GM12878 (cell line): ENCODE measurements around the gene PALLD. TPM values are rescaled to one million over a fixed set of nuclear protein-coding genes. Genes with fewer than 3 reads are reported as not detected.
A peak's percentile ranks its signal among the peaks of the same experiment; 100 is the strongest.

Experiments
- ATAC-seq: fragments of 200-7000 bp; cut with Tn5 transposase; 3 replicates; pipeline ENCODE4 v1.9.1; 2020; ENCODE audit warnings: mild to moderate bottlenecking, moderate library complexity
- BruUV-seq: library from RNA; stranded (reverse); fragments of 400-500 nt; replicated peaks from 2 replicates; lab custom pipeline; 2021; lab: Mats Ljungman, UMichigan
- CTCF ChIA-PET: fragments of 300-600 bp; sonication (Branson Sonifier 250); formaldehyde crosslinking; extraction: SDS; loops from one replicate; lab custom pipeline; 2021; ENCODE audit warnings: inconsistent platforms; lab: Yijun Ruan, JAX
- POLR2A ChIA-PET: fragments of 350-600 bp; formaldehyde crosslinking; extraction: SDS; loops from one replicate; lab custom pipeline; 2021; ENCODE audit warnings: inconsistent platforms; lab: Charles Lee
- RAD21 ChIA-PET: fragments of 300-600 bp; sonication (Branson Sonifier 250); formaldehyde crosslinking; loops from one replicate; lab custom pipeline; 2023; ENCODE audit warnings: antibody characterized with exemption; ENCODE audit not compliant: unreplicated experiment; lab: Charles Lee
- SMC1A ChIA-PET: fragments of 300-600 bp; sonication (Branson Sonifier 250); formaldehyde crosslinking; loops from one replicate; lab custom pipeline; 2023; ENCODE audit not compliant: unreplicated experiment, uncharacterized antibody; lab: Charles Lee
- DNase-seq: peaks from one replicate; pipeline ENCODE4 v3.0.0-alpha.2; 2011; ENCODE audit warnings: low read depth, low spot score
- FAIRE-seq: peaks from 3 replicates; lab custom pipeline; 2011; peaks lifted over from hg19 to GRCh38; lab: Jason Lieb, UNC
- H2AFZ ChIP-seq: 2 replicates; pipeline ENCODE4 v1.6.0; 2011; ENCODE audit warnings: low read depth, low read length, control low read depth; ENCODE audit not compliant: control insufficient read depth
- H3K27ac ChIP-seq: 2 replicates; pipeline ENCODE4 v1.5.1; 2011; ENCODE audit warnings: control low read depth; ENCODE audit not compliant: control insufficient read depth, insufficient read depth
- H3K27me3 ChIP-seq, 2 experiments: replicated peaks in 1 of 2; 2 replicates each; pipeline versions ENCODE4 v1.6.0 to v1.6.1; 2011; ENCODE audit warnings: low read length in 1 of 2; ENCODE audit not compliant: control insufficient read depth in 2 of 2, insufficient read depth in 2 of 2
- H3K36me3 ChIP-seq, 2 experiments: 2 replicates each; pipeline ENCODE4 v1.5.1; 2011; ENCODE audit warnings: low read length in 1 of 2; ENCODE audit not compliant: control insufficient read depth in 2 of 2, insufficient read depth in 2 of 2
- H3K4me1 ChIP-seq: 2 replicates; pipeline ENCODE4 v1.6.1; 2011; ENCODE audit warnings: mild to moderate bottlenecking, low read length, moderate library complexity, mixed read lengths; ENCODE audit not compliant: control insufficient read depth, insufficient read depth
- H3K4me2 ChIP-seq: 2 replicates; pipeline ENCODE4 v1.6.0; 2011; ENCODE audit warnings: control low read depth; ENCODE audit not compliant: control insufficient read depth, insufficient read depth
- H3K4me3 ChIP-seq: fragments of 200-600 bp; sonication (generic); 2 replicates; pipeline ENCODE4 v1.5.1; 2016
- H3K79me2 ChIP-seq: 2 replicates; pipeline ENCODE4 v1.6.0; 2011; ENCODE audit warnings: low read length; ENCODE audit not compliant: control insufficient read depth, insufficient read depth
- H3K9ac ChIP-seq: 2 replicates; pipeline ENCODE4 v1.8.0; 2011; ENCODE audit warnings: low read length, control low read depth, mixed read lengths; ENCODE audit not compliant: control insufficient read depth, insufficient read depth
- H3K9me3 ChIP-seq: replicated peaks from 3 replicates; pipeline ENCODE4 v1.5.1; 2011; ENCODE audit warnings: mild to moderate bottlenecking, low read length; ENCODE audit not compliant: control insufficient read depth, insufficient read depth
- H4K20me1 ChIP-seq: 2 replicates; pipeline ENCODE4 v1.6.0; 2011; ENCODE audit not compliant: control insufficient read depth, insufficient read depth
- CHD1 ChIP-seq: IDR thresholded peaks from 2 replicates; pipeline ENCODE4 v1.6.1; 2012; ENCODE audit warnings: low read depth, low read length, improper control_type of control experiment
- CREB1 ChIP-seq: IDR thresholded peaks from 2 replicates; pipeline ENCODE4 v1.6.1; 2012; ENCODE audit warnings: low read depth, mild to moderate bottlenecking, inconsistent platforms
- NFYA ChIP-seq: IDR thresholded peaks from 2 replicates; pipeline ENCODE4 v1.6.1; 2011; ENCODE audit warnings: low read depth, mild to moderate bottlenecking, low read length, improper control_type of control experiment, borderline replicate concordance
- ZBTB4 ChIP-seq: fragments of 450-650 bp; formaldehyde crosslinking; IDR thresholded peaks from 2 replicates; pipeline ENCODE4 v1.4.0; 2022; ENCODE audit warnings: mild to moderate bottlenecking, moderate library complexity
- WGBS: methylation state at CpG from one replicate; pipeline ENCODE4 v1.1.6; 2016; ENCODE audit warnings: low lambda C conversion rate; ENCODE audit not compliant: insufficient replicate concordance, insufficient coverage; ENCODE audit errors: missing lambda C conversion rate; 5-methylcytosine and 5-hydroxymethylcytosine counted together
- in situ Hi-C: fragments of 300-500 bp; cut with MboI; formaldehyde crosslinking; loops from 9 replicates; pipeline ENCODE4 v1.14.3; 2018; ENCODE audit warnings: mixed read lengths
- intact Hi-C: fragments of 100-400 bp; cut with micrococcal nuclease; formaldehyde crosslinking; loops from one replicate; pipeline ENCODE4 v1.14.2; 2022; ENCODE audit not compliant: unreplicated experiment
- polyA plus RNA-seq, 11 experiments: library from polyadenylated mRNA; depleted of rRNA in 4 of 11; unstranded in 6 of 11; stranded (reverse) in 5 of 11; fragments of >200 nt; fragmentation: Nextera tagmentation in 4 of 11; fragmentation: Illumina TruSeq in 1 of 11; extraction: Ambion mirVana in 4 of 11; extraction: Trizol in 1 of 11; gene quantifications; 1 replicate in 1 of 11; 2 replicates in 10 of 11; pipeline versions ENCODE4 v1.2.1 to v1.2.3, GENCODE V29; 2011 to 2016; ENCODE audit warnings: inconsistent platforms in 2 of 11, missing spikeins in 2 of 11, low read depth in 1 of 11
- total RNA-seq, 4 experiments: library from RNA; depleted of rRNA in 3 of 4; stranded (reverse); fragments of >200 nt in 3 of 4; fragmentation: Illumina TruSeq in 1 of 4; extraction: Trizol in 1 of 4; gene quantifications; 2 replicates each; pipeline versions ENCODE4 v1.2.1 to v1.2.3, GENCODE V29; 2013 to 2021
- TF ChIP-seq, protein P1 (sequence below), 3 experiments: IDR thresholded peaks in 2 of 3; conservative IDR thresholded peaks in 1 of 3; 2 replicates each; pipeline ENCODE4 v1.5.1; 2011; ENCODE audit warnings: low read depth in 3 of 3, low read length in 3 of 3, mild to moderate bottlenecking in 3 of 3, control low read depth in 2 of 3, moderate library complexity in 2 of 3, inconsistent platforms in 1 of 3, mixed read lengths in 1 of 3; ENCODE audit not compliant: control insufficient read depth in 2 of 3, insufficient read depth in 1 of 3; ENCODE audit errors: extremely low read depth in 1 of 3

The PALLD gene
- total and polyA plus RNA-seq, 10 of the 15 experiments (the other 5 are each of a cell fraction or from before 2014, with no cell fraction given) = 1.0 to 7.7 (median 1.7) TPM

DNA sequence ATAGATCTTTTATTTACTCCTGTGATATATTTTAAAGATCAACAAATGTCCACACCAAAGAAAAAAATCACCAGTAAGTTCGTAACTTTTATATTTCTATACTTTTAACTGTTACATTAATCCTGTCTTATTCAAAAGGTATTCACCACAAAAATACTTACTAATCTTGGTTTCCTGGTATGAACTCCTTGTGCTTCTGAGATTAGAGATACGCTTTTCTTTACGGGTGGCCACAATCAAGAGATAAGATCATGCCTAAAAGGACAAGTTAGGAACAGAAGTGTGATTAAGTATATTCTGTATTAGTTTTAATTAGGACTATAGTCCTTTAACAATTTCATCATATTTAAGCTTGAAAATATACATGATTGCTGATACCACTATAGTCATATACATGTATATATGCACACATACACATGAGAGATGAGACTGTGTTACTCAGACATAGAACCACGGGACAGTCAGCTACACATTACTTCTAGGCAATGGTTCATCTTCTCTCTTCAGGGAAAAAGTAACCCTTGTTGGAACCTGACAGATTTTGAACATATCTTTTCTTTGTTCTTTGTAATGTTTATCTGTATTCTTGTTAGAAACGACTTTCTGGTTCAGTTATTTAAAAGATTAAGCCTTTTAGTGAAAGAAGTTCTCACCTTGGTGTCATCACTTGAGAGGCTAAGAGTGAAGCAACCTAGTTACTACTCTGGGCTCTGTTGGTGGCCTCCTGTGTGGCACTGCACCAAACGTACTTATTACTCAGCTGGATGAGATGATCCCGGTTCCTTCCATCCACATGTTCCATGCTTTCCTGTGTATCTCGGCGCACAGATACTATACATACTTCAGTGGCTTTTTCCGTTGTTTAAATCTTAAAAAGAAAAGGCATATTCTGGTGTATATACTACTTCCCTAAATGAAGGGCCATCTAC lies 367.1 kb downstream of the PALLD start (continued):
- TF ChIP-seq CHD1 (no peak), ZBTB4 (CRISPR knock-in tag) (no peak)

DNA sequence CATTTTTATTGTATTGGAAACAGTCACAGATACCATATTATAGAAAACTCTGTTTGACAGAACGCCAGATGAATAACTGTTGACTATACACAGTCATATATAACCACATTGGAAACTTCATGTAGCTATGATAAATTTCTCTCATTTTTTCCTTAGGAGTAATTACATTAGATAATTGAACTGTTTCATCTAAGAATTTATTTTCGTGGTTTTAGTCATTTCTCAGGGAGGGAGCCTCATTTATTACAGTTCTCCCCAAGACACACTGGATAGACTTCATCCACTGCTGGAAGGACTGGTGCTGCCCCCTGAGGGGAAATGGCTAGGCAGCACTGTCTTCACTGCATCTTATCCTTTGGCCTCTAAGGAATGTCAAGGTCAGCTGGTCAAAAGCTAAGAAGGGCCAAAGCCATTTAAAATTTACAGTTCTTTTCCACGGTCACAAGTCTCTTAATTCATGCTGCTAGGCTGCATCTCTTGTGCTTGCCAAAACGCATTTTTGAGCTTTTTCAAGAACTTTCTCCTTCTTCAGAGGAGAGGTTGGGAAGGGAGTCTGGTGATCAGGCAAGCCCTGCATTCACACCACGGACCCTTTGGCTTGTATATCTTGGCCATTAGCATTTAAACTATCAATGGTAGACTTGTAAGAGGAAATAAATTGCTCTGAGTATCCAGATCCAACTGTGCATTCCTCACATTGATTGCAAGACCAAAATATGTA lies 368.1 kb downstream of the PALLD start:
- no TSS peak for BruUV-seq
- Histone ChIP-seq H4K20me1 (no peaks in the 10 kb centered on the region), H3K9me3 (no peaks in the 10 kb centered on the region), H3K4me2 (no peak overlapping the region), H3K4me1 (peaks cover 1% of the 10 kb centered on the region), H2AFZ (no peak overlapping the region)
- SMC1A ChIA-PET = interaction anchor here (0.9 to 2.1 kb wide), 4 partner anchors 17 to 154 kb away, joined by 4 to 7 read pairs (median 4); no protein-coding TSS in a partner anchor
- CTCF ChIA-PET = interaction anchor here (1.3 to 1.7 kb wide), 5 partner anchors 10 to 279 kb away, joined by 4 to 6 read pairs (median 5); no protein-coding TSS in a partner anchor
- WGBS = 12% methylated on average over 5 of the region's 5 CpGs
- no peak for DNase-seq
- TF ChIP-seq NFYA = no peak
- no peak for TF ChIP-seq CREB1
- TF ChIP-seq, protein P1, sequence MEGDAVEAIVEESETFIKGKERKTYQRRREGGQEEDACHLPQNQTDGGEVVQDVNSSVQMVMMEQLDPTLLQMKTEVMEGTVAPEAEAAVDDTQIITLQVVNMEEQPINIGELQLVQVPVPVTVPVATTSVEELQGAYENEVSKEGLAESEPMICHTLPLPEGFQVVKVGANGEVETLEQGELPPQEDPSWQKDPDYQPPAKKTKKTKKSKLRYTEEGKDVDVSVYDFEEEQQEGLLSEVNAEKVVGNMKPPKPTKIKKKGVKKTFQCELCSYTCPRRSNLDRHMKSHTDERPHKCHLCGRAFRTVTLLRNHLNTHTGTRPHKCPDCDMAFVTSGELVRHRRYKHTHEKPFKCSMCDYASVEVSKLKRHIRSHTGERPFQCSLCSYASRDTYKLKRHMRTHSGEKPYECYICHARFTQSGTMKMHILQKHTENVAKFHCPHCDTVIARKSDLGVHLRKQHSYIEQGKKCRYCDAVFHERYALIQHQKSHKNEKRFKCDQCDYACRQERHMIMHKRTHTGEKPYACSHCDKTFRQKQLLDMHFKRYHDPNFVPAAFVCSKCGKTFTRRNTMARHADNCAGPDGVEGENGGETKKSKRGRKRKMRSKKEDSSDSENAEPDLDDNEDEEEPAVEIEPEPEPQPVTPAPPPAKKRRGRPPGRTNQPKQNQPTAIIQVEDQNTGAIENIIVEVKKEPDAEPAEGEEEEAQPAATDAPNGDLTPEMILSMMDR (IDR thresholded peaks at IDR 0.05 in 2 of 3, conservative IDR thresholded peaks at IDR 0.05 in 1 of 3; ENCODE audit: control insufficient read depth in 2 of 3, extremely low read depth in 1 of 3, insufficient read depth in 1 of 3, low read depth in 3 of 3, low read length in 3 of 3) = peak in 1 of 3 experiments; percentile 26; a peak in 1 of 6 replicates
- TF ChIP-seq, all 136 proteins: peak for 1
- intact Hi-C loops = no loop called here
- ChIA-PET RAD21 (no interaction called here), POLR2A (no interaction called here)
- in situ Hi-C loops = no loop called here
- no peaks in the 10 kb centered on the region for H3K36me3 ChIP-seq
- no peaks in the 10 kb centered on the region for H3K79me2 ChIP-seq
- H3K4me3 ChIP-seq = no peak overlapping the region
- H3K27me3 ChIP-seq = peaks cover 0 to 4% of the 10 kb centered on the region in 2 experiments; a peak in 1 of 4 replicates
- no peak for FAIRE-seq
- H3K9ac ChIP-seq = no peak overlapping the region
- no peak for ATAC-seq
- H3K27ac ChIP-seq = no peak overlapping the region
